Measurements from ENCODE around the gene CLINT1.

GRCh38 chr5:157793301-157793700, 65.6 kb downstream of the CLINT1 start:
- no peak for TF ChIP-seq ZBTB1 (CRISPR knock-in tag; IDR thresholded peaks at IDR 0.05; ENCODE audit: borderline replicate concordance, low read depth)
- TF ChIP-seq FOXJ3 (CRISPR knock-in tag; IDR thresholded peaks at IDR 0.05), result no peak
- no peak for TF ChIP-seq HCFC1 (IDR thresholded peaks at IDR 0.05; ENCODE audit: low read depth, low read length)

Measured in K562 (cell line).